Measurements from ENCODE around the gene KRTAP6-2.

The KRTAP6-2 gene, protein sequence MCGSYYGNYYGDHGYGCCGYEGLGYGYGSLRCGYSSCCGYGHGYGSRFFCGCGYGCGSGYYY

DNA sequence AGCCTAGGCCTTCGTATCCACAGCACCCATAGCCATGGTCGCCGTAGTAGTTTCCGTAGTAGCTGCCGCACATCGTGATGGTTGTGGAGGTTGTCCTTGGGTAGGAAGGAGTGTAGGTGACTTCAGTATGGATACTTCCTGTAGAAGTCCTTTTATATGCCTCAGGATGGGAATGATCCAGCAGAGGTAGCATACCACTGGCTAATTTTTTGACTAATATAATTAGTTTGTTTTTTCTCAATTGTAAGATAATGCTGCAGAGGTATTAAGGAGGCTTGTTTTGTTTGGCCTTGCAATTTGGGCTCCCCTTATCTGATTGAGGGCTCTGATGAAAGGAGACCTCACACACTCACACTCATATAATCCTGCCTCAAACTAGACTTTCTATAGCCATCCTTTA is at the start of gene KRTAP6-2:
KRTAP6-2 (minus strand) TSS at position 101 of the 400 bp plus-strand sequence; CDS start at position 73, 28 bp downstream.
- DNase-seq (ENCODE audit: low read depth), result no peak

DNA sequence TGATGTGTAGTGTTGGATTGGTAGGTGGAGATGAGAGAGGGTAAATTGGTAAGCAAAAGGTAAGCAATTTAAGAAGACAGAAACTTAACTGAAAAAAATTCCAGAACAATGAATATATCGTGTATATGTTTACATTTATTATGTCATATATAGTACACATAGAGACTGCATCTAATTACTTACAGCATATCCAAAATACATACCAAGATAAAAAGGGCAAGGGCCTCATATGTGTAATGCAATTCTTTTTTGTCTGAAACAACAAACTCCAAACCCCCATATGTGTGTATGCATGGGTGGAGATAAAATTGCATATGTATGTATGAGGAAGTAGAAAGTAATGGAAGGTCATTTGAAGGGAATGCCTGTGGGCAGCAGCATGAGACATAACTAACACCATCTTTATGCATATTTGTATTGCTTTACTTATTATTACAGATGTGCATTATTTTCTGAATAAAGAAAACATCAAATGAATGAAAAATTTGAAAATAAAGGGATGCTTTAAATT is 48.3 kb upstream of the KRTAP6-2 start:
- no peak for DNase-seq (ENCODE audit: low read depth)

DNA sequence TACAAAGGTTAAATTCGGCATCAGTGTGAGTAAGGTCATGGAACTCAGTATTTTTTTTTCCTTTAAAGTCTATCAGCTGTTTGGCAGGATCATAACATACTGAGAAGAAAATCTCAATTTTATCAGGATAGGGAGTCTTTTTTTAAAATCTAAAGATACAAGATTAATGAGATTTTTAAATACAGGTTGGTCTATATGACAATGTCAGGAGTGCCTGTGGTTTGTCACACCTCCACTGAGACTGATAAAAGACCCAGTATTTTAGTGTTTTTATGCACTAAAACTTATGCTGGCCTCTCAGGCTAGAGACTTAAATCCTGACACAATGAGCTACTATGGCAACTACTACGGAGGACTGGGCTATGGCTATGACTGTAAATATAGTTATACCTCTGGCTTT is 43.9 kb upstream of the KRTAP6-2 start, which contains the start of gene KRTAP20-3:
KRTAP20-3 (plus strand) TSS at position 301 of the 400 bp plus-strand sequence.
- DNase-seq (ENCODE audit: low read depth), result no peak

DNA sequence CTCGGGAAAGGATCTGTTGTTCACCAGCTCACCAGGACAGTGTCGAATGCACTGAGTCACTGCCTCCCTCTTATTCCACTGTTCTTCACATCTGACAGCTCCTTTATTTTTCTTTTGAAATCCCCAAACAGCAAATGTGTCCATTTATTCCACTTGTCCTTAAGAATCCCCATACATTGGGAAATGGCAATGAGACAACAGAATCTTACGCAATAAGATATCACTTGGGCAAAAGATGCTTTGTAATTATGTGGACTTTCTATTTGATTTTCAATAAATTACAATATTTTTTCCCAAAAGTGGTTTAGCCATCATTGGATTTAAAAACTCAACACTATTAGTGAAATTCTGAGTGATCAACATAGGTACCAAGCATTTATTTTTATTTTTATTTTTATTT is 40.0 kb upstream of the KRTAP6-2 start:
- no peak for DNase-seq (ENCODE audit: low read depth)

DNA sequence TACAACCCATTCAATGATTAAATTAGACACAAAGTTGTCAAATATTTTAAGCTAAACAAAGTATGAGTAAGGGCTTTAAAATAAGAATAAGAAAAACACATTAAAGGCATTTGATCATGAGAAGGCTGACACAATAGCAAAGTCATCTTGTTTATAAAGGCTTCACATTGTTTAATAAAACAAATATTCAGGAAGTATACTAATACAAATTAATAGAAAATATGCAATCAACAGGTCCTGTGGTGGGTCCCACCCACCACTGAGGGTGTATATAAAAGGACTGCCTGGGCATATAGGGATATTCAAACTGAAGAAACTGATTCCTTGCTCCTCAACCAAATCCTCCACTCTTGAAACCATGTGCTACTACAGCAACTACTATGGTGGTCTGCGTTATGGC is 36.2 kb upstream of the KRTAP6-2 start, which contains the start of gene KRTAP20-2:
KRTAP20-2 (plus strand) TSS at position 301 of the 400 bp plus-strand sequence; CDS start at position 359, 58 bp downstream.
- no peak for DNase-seq (ENCODE audit: low read depth)

DNA sequence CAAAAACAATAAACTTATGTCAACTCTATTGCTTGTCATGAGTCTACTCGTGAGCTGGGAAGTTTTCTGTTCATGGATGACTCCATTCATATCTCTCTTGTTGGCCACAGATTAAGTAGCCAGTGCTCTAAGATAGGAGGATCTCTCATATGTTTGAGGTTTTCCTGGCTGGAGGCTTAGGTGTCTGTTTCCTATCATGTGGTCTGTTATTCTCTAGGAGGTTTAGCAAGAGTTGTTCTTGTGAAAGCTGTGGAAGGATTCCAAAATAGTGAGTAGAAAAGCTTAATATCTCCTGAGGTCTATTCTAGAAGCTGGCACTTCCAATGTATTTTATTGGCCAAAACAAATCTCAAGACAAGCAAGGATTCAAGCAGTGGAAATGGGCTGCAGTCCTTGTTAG is 30.5 kb upstream of the KRTAP6-2 start:
- no peak for DNase-seq (ENCODE audit: low read depth)

DNA sequence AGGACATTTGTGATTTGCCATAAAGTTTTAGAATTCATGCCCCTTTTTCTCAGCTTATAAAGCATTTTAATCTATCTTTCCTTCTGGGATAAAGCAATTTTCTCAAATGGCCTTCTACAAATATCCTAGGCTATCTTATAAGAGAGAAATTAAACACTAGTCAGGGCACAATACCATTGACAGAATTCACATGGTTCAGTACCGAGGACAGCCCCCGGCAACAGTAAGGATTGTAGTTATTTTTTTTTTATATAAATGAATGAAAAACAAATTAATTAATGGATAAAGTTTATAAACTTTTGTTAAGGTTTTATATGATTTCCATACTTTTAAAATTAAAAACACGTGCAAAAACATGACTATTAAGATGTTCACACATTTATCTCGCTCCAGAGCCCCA is 29.4 kb upstream of the KRTAP6-2 start:
- no peak for DNase-seq (ENCODE audit: low read depth)

DNA sequence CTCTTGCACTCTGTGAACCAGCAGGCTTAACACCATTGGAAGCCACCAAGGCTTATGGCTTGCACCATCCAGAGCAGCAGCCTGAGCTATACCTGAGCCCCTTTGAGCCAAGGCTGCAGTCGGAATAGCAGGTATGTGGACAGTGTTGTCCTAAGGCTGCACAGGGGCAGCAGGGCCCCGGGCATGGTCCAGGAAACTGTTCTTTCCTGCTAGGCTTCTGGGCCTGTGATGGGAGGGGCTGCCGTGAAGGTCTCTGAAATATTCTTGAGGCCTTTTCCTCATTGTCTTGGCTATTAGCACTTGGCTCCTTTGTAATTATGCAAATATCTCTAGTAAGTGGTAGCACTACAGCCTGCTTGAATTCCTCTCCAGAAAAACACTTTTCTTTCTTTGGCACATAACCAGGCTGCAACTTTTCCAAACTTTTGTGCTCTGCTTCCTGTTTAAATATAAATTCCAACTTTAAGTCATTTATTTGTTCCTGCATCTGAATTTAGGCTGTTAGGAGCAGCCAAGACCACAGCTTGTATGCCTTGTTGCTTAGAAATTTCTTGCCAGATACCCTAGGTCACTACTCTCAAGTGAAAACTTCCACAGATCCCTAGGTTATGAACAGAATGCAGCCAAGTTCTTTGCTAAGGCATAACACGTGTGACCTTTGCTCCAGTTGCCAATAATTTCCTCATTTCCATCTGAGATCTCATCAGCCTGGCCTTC is 26.9 kb upstream of the KRTAP6-2 start:
- no peak for DNase-seq (ENCODE audit: low read depth)

DNA sequence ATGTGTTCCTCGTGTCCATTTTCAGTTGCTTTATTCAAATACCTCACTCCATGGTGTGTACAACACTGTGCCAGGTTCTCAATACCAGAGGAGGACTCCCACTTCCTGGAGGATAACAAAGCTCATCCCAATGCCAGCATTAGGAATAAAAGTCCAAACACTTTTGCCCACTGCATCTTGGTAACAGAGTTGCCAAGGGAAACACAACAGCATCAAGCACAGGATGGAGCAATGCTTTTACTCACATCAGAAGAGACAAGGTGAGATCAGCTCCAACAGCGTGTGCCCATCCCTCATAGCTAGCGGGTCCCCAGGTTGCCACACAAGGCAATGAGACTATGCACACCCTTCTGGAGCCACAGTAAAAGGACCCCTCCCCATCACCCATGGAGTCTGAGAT is 24.7 kb upstream of the KRTAP6-2 start:
- DNase-seq (ENCODE audit: low read depth), result no peak

DNA sequence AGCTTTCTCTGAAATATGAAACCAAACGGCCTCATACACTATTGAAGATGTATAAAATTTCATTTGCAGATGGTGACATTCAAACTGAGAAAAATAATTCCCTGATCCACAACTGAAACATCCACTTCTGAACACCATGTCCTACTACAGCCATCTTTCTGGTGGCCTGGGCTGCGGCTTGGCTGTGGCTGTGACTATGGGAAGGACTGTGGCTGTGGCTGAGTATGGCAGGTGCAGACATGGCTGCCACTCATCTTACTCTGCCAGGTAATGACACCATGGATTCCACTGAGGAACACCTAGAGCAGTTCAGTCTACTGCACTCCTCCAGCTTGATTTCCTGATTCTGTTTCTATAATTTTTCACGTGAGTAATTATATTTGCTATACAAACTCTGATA is 21.8 kb upstream of the KRTAP6-2 start, which contains the start of gene KRTAP20-4:
KRTAP20-4 (plus strand) TSS at position 106 of the 400 bp plus-strand sequence.
- DNase-seq (ENCODE audit: low read depth), result no peak

DNA sequence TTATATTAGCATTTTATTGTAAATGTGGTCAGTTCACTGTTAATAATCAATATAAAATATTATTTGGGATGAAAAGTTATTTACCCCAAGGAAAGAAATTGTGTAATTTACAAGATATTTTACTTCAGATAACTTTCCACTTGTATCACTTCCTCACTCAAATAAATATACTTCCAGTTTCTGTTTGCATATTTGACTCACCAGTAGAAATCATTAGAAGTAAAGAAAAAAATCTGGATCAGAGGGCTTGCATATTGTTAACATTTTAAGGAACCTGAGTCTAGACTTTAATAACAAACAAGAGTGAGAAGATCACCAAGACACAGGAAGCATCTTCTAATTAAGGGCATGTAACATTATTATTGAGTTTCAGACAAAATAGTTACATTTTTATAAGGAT is 21.4 kb upstream of the KRTAP6-2 start:
- DNase-seq (ENCODE audit: low read depth), result no peak

DNA sequence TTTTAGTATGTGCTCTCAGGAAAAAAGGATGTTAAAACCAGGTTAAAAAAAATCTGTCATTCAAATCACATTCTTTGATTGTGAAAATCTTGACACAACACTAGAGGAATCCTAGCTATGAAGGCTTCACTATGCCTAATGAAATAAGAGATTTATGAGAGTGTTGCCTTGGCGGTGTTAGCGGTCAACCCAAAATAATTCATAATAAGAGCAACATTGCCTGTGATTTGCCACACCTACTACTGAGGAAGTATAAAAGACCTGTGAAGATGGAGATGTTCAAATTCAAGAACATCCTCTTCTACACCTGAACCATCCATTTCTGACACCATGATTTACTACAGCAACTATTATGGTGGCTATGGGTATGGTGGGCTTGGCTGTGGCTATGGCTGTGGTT is 17.4 kb upstream of the KRTAP6-2 start, which contains the start of gene KRTAP20-1:
KRTAP20-1 (plus strand) TSS at position 301 of the 400 bp plus-strand sequence; CDS start at position 331, 30 bp downstream.
- no peak for DNase-seq (ENCODE audit: low read depth)

DNA sequence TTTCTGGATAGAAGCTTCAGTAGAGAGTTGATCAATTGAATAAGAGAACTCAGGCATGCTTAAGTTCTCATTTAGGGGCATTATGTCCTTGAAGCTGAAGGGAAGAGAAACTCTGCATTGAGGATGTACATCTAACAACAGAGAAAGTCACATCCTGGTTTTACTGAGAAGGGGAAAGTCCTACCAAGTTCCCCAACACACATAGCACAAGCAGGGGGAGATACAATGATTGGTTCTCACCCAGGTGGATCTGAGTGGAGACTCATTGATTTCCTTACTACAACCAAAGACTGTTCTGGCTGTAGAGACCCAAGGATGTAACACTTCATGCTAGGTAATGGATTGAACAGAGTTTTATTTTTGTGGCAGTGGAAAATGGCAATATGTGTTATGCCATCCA is 16.5 kb upstream of the KRTAP6-2 start:
- DNase-seq (ENCODE audit: low read depth), result no peak

DNA sequence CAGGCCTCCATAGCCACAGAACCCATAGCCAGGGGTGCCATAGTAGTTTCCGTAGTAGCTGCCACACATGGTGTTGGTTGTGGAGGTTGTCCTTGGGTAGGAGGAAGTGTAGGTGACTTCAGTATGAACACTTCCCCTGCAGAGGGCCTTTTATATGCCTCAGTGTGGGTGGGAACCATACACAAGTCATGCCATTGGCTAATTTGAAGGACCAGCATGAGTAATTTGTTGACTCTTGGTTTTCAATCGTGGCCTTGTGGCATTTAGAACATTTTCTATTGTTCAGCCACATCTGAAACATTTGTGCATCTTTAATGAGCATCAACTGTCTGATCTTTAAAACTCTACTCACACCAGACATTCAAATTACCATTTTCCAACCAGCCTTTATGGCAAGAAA is 15.1 kb upstream of the KRTAP6-2 start, which contains the start of gene KRTAP6-1:
KRTAP6-1 (minus strand) TSS at position 95 of the 400 bp plus-strand sequence; CDS start at position 69, 26 bp downstream.
- no peak for DNase-seq (ENCODE audit: low read depth)

DNA sequence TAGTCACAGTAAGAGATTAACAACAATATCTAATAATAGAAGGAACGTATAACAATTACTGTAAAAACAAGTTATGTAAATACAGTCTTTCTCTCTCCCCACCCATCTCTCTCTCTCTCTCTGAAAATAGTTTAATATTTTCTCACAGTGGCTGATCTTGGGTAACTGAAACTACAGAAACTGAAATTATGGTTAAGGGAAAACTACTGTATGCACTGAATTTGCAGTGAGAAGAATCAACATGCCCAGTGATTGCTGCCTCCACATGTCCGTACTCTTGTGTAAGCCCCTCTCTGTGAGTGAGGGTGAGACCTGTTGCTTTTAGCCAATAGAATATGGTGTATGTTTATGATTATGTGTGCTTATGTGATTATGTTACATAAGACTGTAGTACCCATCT is 13.4 kb upstream of the KRTAP6-2 start:
- no peak for DNase-seq (ENCODE audit: low read depth)

DNA sequence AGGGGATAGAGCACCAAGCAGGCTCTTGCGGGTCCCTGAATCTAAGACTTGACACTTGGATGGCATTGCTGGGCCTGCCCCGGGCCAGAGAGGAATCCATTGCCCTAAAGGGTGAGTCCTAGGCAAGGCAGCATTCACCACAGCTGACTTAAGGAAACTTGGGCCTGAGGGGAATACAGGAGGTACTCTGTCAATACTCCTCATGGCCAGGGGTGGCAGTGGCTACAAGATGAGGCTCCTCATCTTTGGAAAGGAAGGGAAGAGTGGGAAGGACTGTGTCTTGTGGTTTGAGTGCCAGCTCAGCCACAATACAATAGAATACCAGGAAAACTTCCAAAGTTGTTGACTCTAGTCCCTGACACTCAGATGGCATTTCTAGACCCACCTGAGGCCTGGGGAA is 7.3 kb upstream of the KRTAP6-2 start:
- no peak for DNase-seq (ENCODE audit: low read depth)

DNA sequence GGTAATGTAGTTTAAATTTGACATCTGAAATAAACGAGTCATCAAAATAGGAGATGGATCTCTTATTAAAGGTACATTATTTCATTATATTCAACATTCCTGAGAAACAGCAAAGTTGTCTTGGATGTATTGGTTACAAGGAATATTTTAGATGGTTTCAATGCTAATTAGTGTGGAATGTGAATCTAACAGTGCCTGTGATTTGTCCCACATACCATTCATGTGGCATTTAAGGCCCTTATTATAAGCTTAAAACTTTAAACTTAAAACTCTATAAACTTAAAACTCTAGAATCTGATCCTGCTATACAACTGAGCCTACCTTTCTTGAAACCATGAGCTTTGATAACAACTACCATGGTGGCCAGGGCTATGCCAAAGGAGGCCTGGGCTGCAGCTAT is 2.1 kb upstream of the KRTAP6-2 start, which contains the start of gene KRTAP22-1:
KRTAP22-1 (plus strand) TSS at position 301 of the 400 bp plus-strand sequence.
- no peak for DNase-seq (ENCODE audit: low read depth)

DNA sequence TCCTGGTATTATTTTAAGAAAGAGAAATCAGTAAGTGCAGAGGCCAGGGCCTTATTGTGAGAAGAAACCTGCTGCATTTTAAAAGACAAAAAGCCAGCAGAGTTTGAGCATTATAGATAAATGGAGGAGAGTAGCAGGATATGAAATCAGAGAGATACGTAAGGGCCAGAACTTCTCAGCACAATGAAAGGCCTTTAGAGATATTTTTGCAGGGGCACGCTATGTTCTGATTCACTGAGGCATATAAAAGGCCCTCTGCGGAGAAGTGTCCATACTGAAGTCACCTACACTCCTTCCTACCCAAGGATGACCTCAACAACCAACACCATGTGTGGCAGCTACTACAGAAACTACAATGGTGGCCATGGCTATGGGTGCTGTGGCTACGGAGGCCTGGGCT is 6.6 kb downstream of the KRTAP6-2 start, which contains the start of gene KRTAP6-3:
KRTAP6-3 (plus strand) TSS at position 301 of the 400 bp plus-strand sequence; CDS start at position 307, 6 bp downstream.
- no peak for DNase-seq (ENCODE audit: low read depth)

DNA sequence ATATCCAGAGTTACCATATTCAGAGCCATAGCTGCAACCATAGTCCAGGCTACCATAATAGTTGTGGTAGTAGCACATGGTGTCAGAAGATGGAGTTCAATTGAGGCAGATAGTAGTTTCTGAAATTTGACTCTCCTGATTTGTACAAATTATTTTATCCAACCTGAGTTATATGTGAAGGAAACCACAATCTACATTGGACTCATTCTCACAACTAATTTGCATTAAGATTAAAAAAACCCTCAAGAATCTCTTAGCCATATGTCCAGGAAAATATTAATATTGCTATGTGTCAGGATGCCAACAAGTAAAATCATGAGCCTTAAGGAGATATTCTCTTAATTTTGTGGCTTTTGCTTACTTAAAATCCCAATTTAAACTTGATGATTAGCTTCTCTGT is 8.4 kb downstream of the KRTAP6-2 start, which contains the start of gene KRTAP22-2:
KRTAP22-2 (minus strand) TSS at position 101 of the 400 bp plus-strand sequence.
- no peak for DNase-seq (ENCODE audit: low read depth)

DNA sequence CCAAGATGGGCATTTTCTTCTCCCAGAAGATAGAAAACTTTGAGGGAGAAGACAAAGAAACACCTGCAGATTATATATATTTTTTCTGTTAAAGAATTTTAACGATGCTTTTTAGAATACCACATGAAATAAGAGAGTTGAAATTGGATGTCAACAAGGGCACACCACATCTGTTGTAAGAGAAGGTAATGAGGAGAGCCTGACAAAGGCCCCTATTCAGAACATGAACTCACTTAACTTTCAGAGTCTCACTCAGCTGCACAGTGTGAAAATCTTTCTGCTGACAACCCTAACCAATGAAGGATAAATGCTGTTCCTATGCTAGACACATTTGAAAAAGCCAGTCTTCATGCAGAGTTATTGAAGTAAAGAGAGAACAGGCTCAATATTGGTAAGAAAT is 15.8 kb downstream of the KRTAP6-2 start:
- DNase-seq (ENCODE audit: low read depth), result no peak

DNA sequence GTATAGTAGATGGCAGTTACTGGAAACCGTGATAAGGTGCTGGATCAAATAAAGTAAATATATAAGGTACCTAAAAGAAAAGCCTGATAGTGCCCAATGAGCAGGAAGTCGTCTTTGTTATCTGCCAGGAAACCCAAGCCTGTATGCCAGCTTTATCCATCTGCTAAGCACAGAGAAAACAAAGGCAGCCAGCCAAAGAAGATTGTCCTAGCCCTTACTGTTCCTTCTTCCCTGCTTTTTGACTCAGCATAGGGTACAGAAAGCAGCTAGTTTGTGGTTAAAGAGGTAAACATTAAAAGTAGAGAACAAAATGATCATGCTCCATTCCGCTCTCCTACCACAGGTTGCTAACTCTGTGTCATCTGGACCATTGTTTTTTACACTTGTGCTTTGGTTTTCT is 18.6 kb downstream of the KRTAP6-2 start:
- no peak for DNase-seq (ENCODE audit: low read depth)

DNA sequence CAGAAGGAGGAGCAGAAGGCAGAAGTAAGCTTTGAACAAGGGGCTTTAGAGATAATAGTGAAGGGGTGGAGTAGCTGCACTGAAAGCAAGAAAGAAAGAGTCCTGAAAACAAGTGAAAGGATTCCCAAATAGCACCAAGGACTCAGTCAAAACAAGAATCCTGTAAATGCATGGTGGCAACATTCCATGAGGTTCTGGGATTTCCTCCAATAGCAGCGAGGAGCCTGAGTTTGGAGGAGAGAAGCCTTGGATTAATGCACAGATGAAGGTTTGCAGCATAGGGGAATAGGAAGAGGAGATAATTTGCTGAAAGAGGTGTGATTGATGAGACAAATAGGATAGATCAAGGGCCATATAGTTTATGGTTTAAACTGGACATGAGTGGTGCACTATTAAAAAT is 19.4 kb downstream of the KRTAP6-2 start:
- DNase-seq (ENCODE audit: low read depth), result no peak

DNA sequence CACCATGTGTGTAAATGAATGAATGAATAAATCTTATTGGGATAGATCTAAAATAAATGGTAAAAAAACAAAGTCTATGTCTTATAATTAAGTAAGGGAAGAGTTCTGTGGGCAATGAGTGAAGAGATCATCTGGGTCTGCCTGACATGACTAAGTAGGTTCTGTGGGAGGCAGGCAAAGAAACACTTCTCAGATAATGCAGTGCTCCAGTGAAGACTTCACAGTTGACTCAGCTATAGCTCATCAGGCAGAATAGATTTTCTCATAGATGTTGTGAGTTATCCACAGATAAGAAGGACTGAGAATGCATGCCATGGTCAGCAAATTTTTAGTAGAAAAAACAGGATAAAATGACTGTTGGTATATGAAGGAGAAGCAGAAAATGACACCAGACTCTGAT is 20.9 kb downstream of the KRTAP6-2 start:
- no peak for DNase-seq (ENCODE audit: low read depth)

Measured in activated gamma-delta T cell treated with anti-CD3 and anti-CD28 coated beads, Interleukin-2, amount 50 U/mL, for 16 hours (primary cell).